HepG2 (cell line): Measurements from ENCODE around the gene ZFPL1. TPM values are rescaled to one million over a fixed set of nuclear protein-coding genes. Genes with fewer than 3 reads are reported as not detected.

Source experiments
- AHR ChIP-seq: IDR thresholded peaks from 2 replicates; pipeline ENCODE4 v1.6.1; 2018; ENCODE audit warnings: missing genetic modification reagents, missing compliant biosample characterization
- ARID5B ChIP-seq: IDR thresholded peaks from 2 replicates; pipeline ENCODE4 v1.4.0; 2020; ENCODE audit warnings: mild to moderate bottlenecking, missing genetic modification reagents
- ATAD3A ChIP-seq: sonication (generic); formaldehyde crosslinking; IDR thresholded peaks from 2 replicates; pipeline ENCODE4 v1.4.0; 2020; ENCODE audit warnings: missing genetic modification reagents
- CEBPB ChIP-seq: IDR thresholded peaks from 2 replicates; pipeline ENCODE4 v1.6.1; 2011; ENCODE audit warnings: low read depth, low read length, improper control_type of control experiment, borderline replicate concordance
- FLYWCH1 ChIP-seq: sonication (generic); formaldehyde crosslinking; IDR thresholded peaks from 2 replicates; pipeline ENCODE4 v1.8.1; 2023; ENCODE audit warnings: mild to moderate bottlenecking, missing genetic modification reagents
- FOXM1 ChIP-seq: sonication (generic); formaldehyde crosslinking; IDR thresholded peaks from 2 replicates; pipeline ENCODE4 v1.5.0; 2020; ENCODE audit warnings: missing genetic modification reagents
- FOXO4 ChIP-seq: sonication (generic); formaldehyde crosslinking; conservative IDR thresholded peaks from 2 replicates; pipeline ENCODE4 v1.8.1; 2023; ENCODE audit warnings: missing genetic modification reagents
- GATAD2A ChIP-seq: IDR thresholded peaks from 2 replicates; pipeline ENCODE4 v1.6.1; 2016
- KMT2A ChIP-seq: sonication (generic); formaldehyde crosslinking; IDR thresholded peaks from 2 replicates; pipeline ENCODE4 v1.4.0; 2020; ENCODE audit warnings: missing genetic modification reagents
- MBNL3 ChIP-seq: fragments of 250-450 bp; sonication (Bioruptor Pico); conservative IDR thresholded peaks from 2 replicates; pipeline ENCODE4 v1.8.0; 2022; ENCODE audit warnings: mild to moderate bottlenecking, inconsistent platforms
- NFKB2 ChIP-seq: sonication (generic); formaldehyde crosslinking; IDR thresholded peaks from 2 replicates; pipeline ENCODE4 v1.4.0; 2020; ENCODE audit warnings: missing genetic modification reagents, borderline replicate concordance
- ONECUT2 ChIP-seq: sonication (generic); formaldehyde crosslinking; IDR thresholded peaks from 2 replicates; pipeline ENCODE4 v1.4.0; 2020; ENCODE audit warnings: missing genetic modification reagents
- SIN3B ChIP-seq: fragments of 150-350 bp; IDR thresholded peaks from 2 replicates; pipeline ENCODE4 v1.6.1; 2014; ENCODE audit warnings: low read length
- TCF7 ChIP-seq: sonication (generic); IDR thresholded peaks from 2 replicates; pipeline ENCODE4 v1.6.1; 2016; ENCODE audit warnings: antibody characterized with exemption, low read depth
- THAP11 ChIP-seq: IDR thresholded peaks from 2 replicates; pipeline ENCODE4 v1.6.1; 2016; ENCODE audit warnings: missing biosample characterization, missing genetic modification reagents
- TOPORS ChIP-seq: sonication (generic); formaldehyde crosslinking; IDR thresholded peaks from 2 replicates; pipeline ENCODE4 v1.8.0; 2023; ENCODE audit warnings: mild to moderate bottlenecking, missing genetic modification reagents
- TP53 ChIP-seq: sonication (generic); formaldehyde crosslinking; conservative IDR thresholded peaks from 2 replicates; pipeline ENCODE4 v1.4.0; 2020; ENCODE audit warnings: missing genetic modification reagents
- TSC22D2 ChIP-seq: sonication (generic); formaldehyde crosslinking; IDR thresholded peaks from 2 replicates; pipeline ENCODE4 v1.5.1; 2020; ENCODE audit warnings: missing genetic modification reagents, mild to moderate bottlenecking, borderline replicate concordance
- U2AF2 ChIP-seq: fragments of 200-400 bp; formaldehyde crosslinking; IDR thresholded peaks from 2 replicates; pipeline ENCODE4 v1.6.1; 2017; ENCODE audit warnings: low read depth, mild to moderate bottlenecking, low read length
- ZBTB33 ChIP-seq: sonication (generic); formaldehyde crosslinking; IDR thresholded peaks from 2 replicates; pipeline ENCODE4 v1.4.0; 2020; ENCODE audit warnings: missing genetic modification reagents
- ZNF749 ChIP-seq: sonication (generic); formaldehyde crosslinking; IDR thresholded peaks from 2 replicates; pipeline ENCODE4 v1.8.0; 2022; ENCODE audit warnings: mild to moderate bottlenecking, missing genetic modification reagents, moderate library complexity, borderline replicate concordance
- ZNF891 ChIP-seq: sonication (generic); formaldehyde crosslinking; IDR thresholded peaks from 2 replicates; pipeline ENCODE4 v1.5.0; 2020; ENCODE audit warnings: mild to moderate bottlenecking, missing genetic modification reagents
- polyA plus RNA-seq, 8 experiments: library from polyadenylated mRNA; depleted of rRNA in 3 of 8; stranded (reverse) in 7 of 8; unstranded in 1 of 8; fragments of >200 nt; fragmentation: Illumina TruSeq in 4 of 8; extraction: Trizol in 4 of 8; gene quantifications; 2 replicates each; pipeline versions ENCODE4 v1.2.1 to v1.2.3, GENCODE V29; 2011 to 2016; ENCODE audit warnings: low read depth in 4 of 8, missing spikeins in 1 of 8, mixed read lengths in 1 of 8; ENCODE audit not compliant: insufficient read depth in 1 of 8
- total RNA-seq, 5 experiments: library from RNA; depleted of rRNA; stranded (reverse); fragments of >200 nt; fragmentation: Illumina TruSeq; extraction: Trizol; gene quantifications; 2 replicates each; pipeline ENCODE4 v1.2.3, GENCODE V29; 2016; ENCODE audit warnings: low read depth in 1 of 5

The ZFPL1 gene
- total and polyA plus RNA-seq, 2 of the 13 experiments (the other 11 are each of a cell fraction or from before 2014, with no cell fraction given) = 32.2 to 56.0 TPM

- TF ChIP-seq ZBTB33 (CRISPR knock-in tag) (no peak; the same call in 1 of the 2 replicates), AHR (no peak), THAP11 (CRISPR knock-in tag) (peak; percentile 93), ZNF891 (CRISPR knock-in tag) (no peak), TCF7 (no peak), ONECUT2 (no peak), ATAD3A (no peak), TOPORS (peak; percentile 78), GATAD2A (CRISPR knock-in tag) (peak; percentile 79), KMT2A (CRISPR knock-in tag) (no peak), TSC22D2 (CRISPR knock-in tag) (0 out of 2 replicates have a peak, but pooled peaks have one; percentile 10), ZNF749 (CRISPR knock-in tag) (no peak), FOXO4 (CRISPR knock-in tag) (0 out of 2 replicates have a peak, but pooled peaks have one; percentile 62), FOXM1 (CRISPR knock-in tag) (0 out of 2 replicates have a peak, but pooled peaks have one; percentile 26), ARID5B (CRISPR knock-in tag) (0 out of 2 replicates have a peak, but pooled peaks have one; percentile 12), MBNL3 (CRISPR knock-in tag) (no peak), CEBPB (peak; percentile 96), TP53 (no peak; the same call in 1 of the 2 replicates), U2AF2 (no peak), SIN3B (no peak; the same call in 1 of the 2 replicates), FLYWCH1 (CRISPR knock-in tag) (no peak), NFKB2 (CRISPR knock-in tag) (no peak; the same call in 1 of the 2 replicates)
Measured at GRCh38 chr11:65117206-65118096, 33.4 kb downstream of the ZFPL1 start, which contains the start of gene ZNHIT2 (continued).
